Glutamatergic neuron (in vitro differentiated cells): ENCODE data around the gene ADGRF4. TPM values are rescaled to one million over a fixed set of nuclear protein-coding genes. Genes with fewer than 3 reads are reported as not detected.

Experiments
- DNase-seq: peaks from one replicate; pipeline ENCODE4 v3.0.0; 2022
- H3K27ac Mint-ChIP-seq: one replicate; pipeline ENCODE4 v1.8.0; 2020; ENCODE audit warnings: mild to moderate bottlenecking, mixed read lengths, inconsistent platforms; ENCODE audit not compliant: unreplicated experiment
- H3K27me3 Mint-ChIP-seq: one replicate; pipeline ENCODE4 v1.8.0; 2020; ENCODE audit warnings: mild to moderate bottlenecking, moderate library complexity, mixed read lengths, inconsistent platforms; ENCODE audit not compliant: unreplicated experiment
- H3K36me3 Mint-ChIP-seq: one replicate; pipeline ENCODE4 v1.8.0; 2020; ENCODE audit warnings: mild to moderate bottlenecking, mixed read lengths, inconsistent platforms; ENCODE audit not compliant: unreplicated experiment
- H3K4me1 Mint-ChIP-seq: one replicate; pipeline ENCODE4 v1.8.0; 2020; ENCODE audit warnings: mild to moderate bottlenecking, low read depth, mixed read lengths, inconsistent platforms; ENCODE audit not compliant: unreplicated experiment
- H3K4me3 Mint-ChIP-seq: one replicate; pipeline ENCODE4 v1.8.0; 2020; ENCODE audit warnings: mild to moderate bottlenecking, mixed read lengths, inconsistent platforms; ENCODE audit not compliant: unreplicated experiment
- H3K9me3 Mint-ChIP-seq: one replicate; pipeline ENCODE4 v1.8.0; 2020; ENCODE audit warnings: mild to moderate bottlenecking, moderate library complexity, mixed read lengths, inconsistent platforms; ENCODE audit not compliant: unreplicated experiment
- CTCF ChIP-seq: fragments of 200-600 bp; sonication (generic); IDR thresholded peaks from one replicate; pipeline ENCODE4 v1.5.0; 2021; ENCODE audit not compliant: partially characterized antibody, unreplicated experiment
- total RNA-seq: library from RNA; stranded (reverse); fragmentation: NEBNext Ultra II Directional; extraction: Animal tissue kit (Norgen Biotek cat#: 25700); gene quantifications from one replicate; pipeline ENCODE4 v1.2.1, GENCODE V29; 2021; ENCODE audit not compliant: unreplicated experiment

Gene ADGRF4
- total RNA-seq, 1 donor from 2014 or later: not detected

- H3K27me3 Mint-ChIP-seq: no peaks in the 10 kb centered on the region
- H3K27ac Mint-ChIP-seq: no peak overlapping the region
- DNase-seq: no peak
- H3K9me3 Mint-ChIP-seq: peaks cover 3% of the 10 kb centered on the region
- no peaks in the 10 kb centered on the region for H3K4me1 Mint-ChIP-seq
- no peak for TF ChIP-seq CTCF
- peaks cover 5% of the 10 kb centered on the region for H3K36me3 Mint-ChIP-seq
- H3K4me3 Mint-ChIP-seq: no peak overlapping the region
These were observed 17.8 kb downstream of the ADGRF4 start for GRCh38 chr6:47716207-47716606.

- Mint-ChIP-seq H3K27me3 (no peaks in the 10 kb centered on the region), H3K4me3 (no peak overlapping the region), H3K4me1 (no peaks in the 10 kb centered on the region), H3K9me3 (peaks cover 3% of the 10 kb centered on the region), H3K36me3 (peaks cover 5% of the 10 kb centered on the region), H3K27ac (no peak overlapping the region)
- no peak for DNase-seq
- TF ChIP-seq CTCF: no peak
These were observed 20.2 kb downstream of the ADGRF4 start for GRCh38 chr6:47718571-47718970.

DNA sequence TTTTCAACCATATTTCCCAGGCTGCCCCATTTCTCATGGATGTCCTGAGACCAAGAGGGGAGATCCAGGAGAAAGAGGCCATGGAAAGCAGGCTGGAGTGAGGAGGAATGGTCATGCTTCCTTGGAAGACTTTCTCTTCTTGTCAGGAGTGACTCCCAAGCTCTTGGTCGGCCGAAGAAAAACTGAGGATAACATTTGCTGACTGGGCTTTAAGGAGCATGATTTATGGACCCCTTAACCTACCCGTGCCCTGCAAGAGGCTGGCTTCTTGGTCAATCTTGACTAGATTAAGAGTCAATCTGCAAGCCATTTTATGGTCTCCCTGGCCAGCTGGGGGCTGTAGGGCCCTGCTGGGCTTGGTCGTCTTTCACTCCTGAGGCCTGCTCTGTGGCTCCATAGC lies 22.8 kb downstream of the ADGRF4 start:
- no peak overlapping the region for H3K4me3 Mint-ChIP-seq
- no peaks in the 10 kb centered on the region for H3K27me3 Mint-ChIP-seq
- DNase-seq: no peak
- peaks cover 3% of the 10 kb centered on the region for H3K9me3 Mint-ChIP-seq
- H3K36me3 Mint-ChIP-seq: no peaks in the 10 kb centered on the region
- no peak overlapping the region for H3K27ac Mint-ChIP-seq
- no peak for TF ChIP-seq CTCF
- H3K4me1 Mint-ChIP-seq: no peaks in the 10 kb centered on the region

GRCh38 chr6:47722194-47722593 lies 23.8 kb downstream of the ADGRF4 start:
- no peak for TF ChIP-seq CTCF
- no peaks in the 10 kb centered on the region for H3K27me3 Mint-ChIP-seq

DNA sequence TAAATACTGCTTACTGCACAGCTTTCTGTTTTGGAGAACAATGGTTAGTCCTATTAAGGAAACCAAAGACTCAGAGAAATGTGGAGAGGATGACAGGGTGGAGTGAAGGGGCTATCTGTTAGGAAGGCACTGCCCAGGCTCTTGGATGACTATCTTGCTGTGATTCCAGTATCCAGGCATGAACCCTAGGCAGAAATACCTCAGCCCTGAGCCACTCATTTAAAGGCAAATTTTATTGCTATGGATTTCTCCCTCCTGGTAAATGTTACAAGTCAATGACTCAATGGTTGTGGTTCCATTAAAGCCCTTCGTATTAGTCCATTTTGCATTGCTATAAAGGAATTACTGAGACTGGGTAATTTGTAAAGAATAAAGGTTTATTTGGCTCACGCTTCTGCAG lies 25.9 kb downstream of the ADGRF4 start:
- H3K27me3 Mint-ChIP-seq: no peaks in the 10 kb centered on the region
- H3K36me3 Mint-ChIP-seq: no peaks in the 10 kb centered on the region
- H3K4me1 Mint-ChIP-seq: no peaks in the 10 kb centered on the region
- H3K27ac Mint-ChIP-seq: no peak overlapping the region
- no peaks in the 10 kb centered on the region for H3K9me3 Mint-ChIP-seq
- no peak for DNase-seq
- H3K4me3 Mint-ChIP-seq: no peak overlapping the region
- TF ChIP-seq CTCF: no peak

More at GRCh38 chr6:47722194-47722593, 23.8 kb downstream of the ADGRF4 start:
- H3K4me1 Mint-ChIP-seq: no peaks in the 10 kb centered on the region
- no peaks in the 10 kb centered on the region for H3K36me3 Mint-ChIP-seq
- H3K9me3 Mint-ChIP-seq: peaks cover 3% of the 10 kb centered on the region
- no peak for DNase-seq
- H3K4me3 Mint-ChIP-seq: no peak overlapping the region
- H3K27ac Mint-ChIP-seq: no peak overlapping the region
